Measurements from ENCODE around the gene PALLD. TPM values are rescaled to one million over a fixed set of nuclear protein-coding genes. Genes with fewer than 3 reads are reported as not detected.

Gene PALLD
- total and polyA plus RNA-seq, 2 of the 8 experiments (the other 6 are each of a cell fraction or from before 2014, with no cell fraction given) = 10.5 to 25.0 TPM

- CTCF ChIA-PET (ENCODE audit: partially characterized antibody) = interaction anchor here (0.6 kb wide), 1 partner anchor 37 kb away, joined by 6 read pairs; no protein-coding TSS in a partner anchor
- no peak for TF ChIP-seq TCF12 (IDR thresholded peaks at IDR 0.05; ENCODE audit: low read depth, low read length)
- no peak for TF ChIP-seq RBBP5 (IDR thresholded peaks at IDR 0.05; ENCODE audit: borderline replicate concordance, low read depth, low read length)
- no peak for TF ChIP-seq ASH2L (IDR thresholded peaks at IDR 0.05; ENCODE audit: low read length)
- no peak for TF ChIP-seq JUND (IDR thresholded peaks at IDR 0.05; ENCODE audit: low read length)
- no peak for TF ChIP-seq EP300 (IDR thresholded peaks at IDR 0.05; ENCODE audit: borderline replicate concordance in 1 of 2, low read depth in 2 of 2, low read length in 2 of 2)
- no peak for TF ChIP-seq TBP (IDR thresholded peaks at IDR 0.05; ENCODE audit: low read depth, low read length)
- no peak for TF ChIP-seq FOSL1 (IDR thresholded peaks at IDR 0.05; ENCODE audit: insufficient read depth, low read depth, low read length)
- no peak for TF ChIP-seq MAX (IDR thresholded peaks at IDR 0.05)
- no peak for TF ChIP-seq BRCA1 (IDR thresholded peaks at IDR 0.05; ENCODE audit: low read depth, low read length)
- TF ChIP-seq E2F6 (IDR thresholded peaks at IDR 0.05) = no peak
- TF ChIP-seq BACH1 (IDR thresholded peaks at IDR 0.05; ENCODE audit: low read length) = no peak
- TF ChIP-seq TAF7 (optimal IDR thresholded peaks at IDR 0.05; ENCODE audit: borderline replicate concordance, low read depth, low read length) = no peak
- TF ChIP-seq KDM4A (IDR thresholded peaks at IDR 0.05; ENCODE audit: low read depth, low read length, severe bottlenecking) = no peak
- no peak for TF ChIP-seq POU5F1 (IDR thresholded peaks at IDR 0.05; ENCODE audit: low read depth, low read length)
Measured at GRCh38 chr4:168719725-168720124, 222.9 kb downstream of the PALLD start.

More at GRCh38 chr4:168719725-168720124, 222.9 kb downstream of the PALLD start:
- Histone ChIP-seq H3K23ac (ENCODE audit: insufficient read length) (no peak overlapping the region), H3K27me3 (replicated peaks in 1 of 4; ENCODE audit: control insufficient read depth in 3 of 4, extremely low read depth in 1 of 4, insufficient read depth in 3 of 4, low read length in 3 of 4) (peaks cover 0 to 10% (median 2%) of the 10 kb centered on the region in 4 experiments; a peak in 4 of 7 replicates), H2BK120ac (replicated peaks; ENCODE audit: low read depth, low read length) (no peak overlapping the region), H3K4me1 (replicated peaks in 1 of 4; ENCODE audit: control insufficient read depth in 3 of 4, insufficient read depth in 4 of 4, low read length in 3 of 4) (peaks cover 0 to 3% (median 0%) of the 10 kb centered on the region in 4 experiments; a peak in 2 of 7 replicates), H3K36me3 (ENCODE audit: control insufficient read depth in 2 of 4, insufficient read depth in 4 of 4, low read length in 3 of 4) (no peaks in the 10 kb centered on the region), H3K23me2 (ENCODE audit: low read depth, low read length) (no peaks in the 10 kb centered on the region), H2BK20ac (ENCODE audit: low read length) (no peak overlapping the region), H4K91ac (replicated peaks; ENCODE audit: insufficient read length, low read length) (no peak overlapping the region), H3K9ac (replicated peaks in 1 of 4; ENCODE audit: extremely low read depth in 1 of 4, low read depth in 3 of 4, low read length in 3 of 4) (no peak overlapping the region), H3K9me3 (ENCODE audit: insufficient read depth in 2 of 2, low read depth in 1 of 2, low read length in 1 of 2) (0 out of 4 replicates have a peak, but pooled peaks cover 0 to 3% of the 10 kb centered on the region in 2 experiments), H2AFZ (ENCODE audit: low read length) (no peak overlapping the region), H2BK12ac (ENCODE audit: low read depth, low read length) (no peak overlapping the region), H3K14ac (ENCODE audit: insufficient read length) (no peak overlapping the region), H2BK5ac (ENCODE audit: low read depth, low read length) (no peak overlapping the region), H3K4me2 (ENCODE audit: insufficient read depth in 1 of 2, low read depth in 2 of 2, low read length in 2 of 2) (no peak overlapping the region), H3K4ac (replicated peaks; ENCODE audit: insufficient read length, low read depth, low read length) (no peak overlapping the region), H4K20me1 (replicated peaks in 1 of 2; ENCODE audit: control insufficient read depth in 1 of 2, insufficient read depth in 2 of 2, low read length in 2 of 2) (no peaks in the 10 kb centered on the region), H3K27ac (ENCODE audit: low read depth, low read length) (no peak overlapping the region), H3K79me2 (ENCODE audit: control insufficient read depth in 1 of 2, insufficient read depth in 2 of 2, low read length in 2 of 2) (no peaks in the 10 kb centered on the region), H3K79me1 (ENCODE audit: low read depth, low read length) (no peaks in the 10 kb centered on the region), H2AK5ac (ENCODE audit: low read depth, low read length) (no peak overlapping the region), H3K4me3 (ENCODE audit: extremely low read depth in 1 of 4, insufficient read depth in 2 of 4, low read depth in 3 of 4, low read length in 4 of 4) (no peak overlapping the region), H3K56ac (replicated peaks; ENCODE audit: insufficient read length, low read depth, low read length) (no peak overlapping the region), H3K18ac (ENCODE audit: extremely low read depth, low read length) (no peak overlapping the region), H2BK15ac (ENCODE audit: low read length) (no peak overlapping the region), H4K5ac (ENCODE audit: insufficient read length, low read depth, low read length) (no peak overlapping the region), H4K8ac (ENCODE audit: extremely low read depth, insufficient read depth, low read length) (no peak overlapping the region)
- POLR2A ChIA-PET (ENCODE audit: partially characterized antibody) = no interaction called here
- FAIRE-seq (no peak), DNase-seq (ENCODE audit: low read depth in 1 of 2, low spot score in 2 of 2) (no peak)
- WGBS, 2 experiments (ENCODE audit: extremely low coverage in 1 of 2, insufficient coverage in 1 of 2, insufficient read length in 1 of 2, insufficient replicate concordance in 2 of 2, low coverage in 1 of 2, low lambda C conversion rate in 2 of 2, missing lambda C conversion rate in 1 of 2) = 90% methylated on average over 1 of the region's 1 CpG; no CpG with 5 or more reads in 1 of the 2 experiments

Measured in H1 (cell line).